PFSK-1 (cell line): ENCODE data around the gene FKBP2.

Experiments
- FOXP2 ChIP-seq: optimal IDR thresholded peaks from 2 replicates; pipeline ENCODE3; 2011; ENCODE audit warnings: borderline replicate concordance, control low read depth, inconsistent platforms; ENCODE audit not compliant: insufficient read depth; ENCODE audit errors: extremely low read length, extremely low read depth
- POLR2AphosphoS5 ChIP-seq: IDR thresholded peaks from 2 replicates; pipeline ENCODE4 v1.6.1; 2012; ENCODE audit warnings: low read depth, mild to moderate bottlenecking, control low read depth, low read length, moderate library complexity
- REST ChIP-seq, 2 experiments: IDR thresholded peaks; 2 replicates each; pipeline versions ENCODE4 v1.6.1 to v1.8.0; 2011 to 2012; ENCODE audit warnings: low read depth in 2 of 2, low read length in 2 of 2, control low read depth in 1 of 2, inconsistent platforms in 1 of 2, mild to moderate bottlenecking in 1 of 2, moderate library complexity in 1 of 2; ENCODE audit not compliant: insufficient read depth in 1 of 2
- SIN3A ChIP-seq: IDR thresholded peaks from 2 replicates; pipeline ENCODE4 v1.6.1; 2012; ENCODE audit warnings: mild to moderate bottlenecking, low read length, moderate library complexity, borderline replicate concordance; ENCODE audit not compliant: insufficient read depth
- TAF1 ChIP-seq: IDR thresholded peaks from 2 replicates; pipeline ENCODE4 v1.6.1; 2012; ENCODE audit warnings: low read length, control low read depth, borderline replicate concordance; ENCODE audit not compliant: insufficient read depth

Gene FKBP2

GRCh38 chr11:64284962-64285884 is 44.3 kb downstream of the FKBP2 start, which contains the start of gene GPR137:
GPR137 (plus strand) TSS chr11:64285848; CDS start chr11:64286525, 677 bp downstream.
- TF ChIP-seq SIN3A = no peak
- peak; percentile 31 for TF ChIP-seq FOXP2
- TF ChIP-seq POLR2AphosphoS5 = no peak
- peak; percentile 37; the same call in 1 of the 2 replicates for TF ChIP-seq TAF1

GRCh38 chr11:64285885-64286800 is 45.2 kb downstream of the FKBP2 start:
- no peak for TF ChIP-seq FOXP2
- TF ChIP-seq SIN3A = no peak

- no peak for TF ChIP-seq POLR2AphosphoS5
- no peak for TF ChIP-seq SIN3A
- TF ChIP-seq FOXP2 = no peak
Observed at GRCh38 chr11:64286801-64287159, 45.9 kb downstream of the FKBP2 start.

GRCh38 chr11:64287676-64288352 is 46.9 kb downstream of the FKBP2 start:
- no peak for TF ChIP-seq TAF1

- TF ChIP-seq TAF1 (no peak), SIN3A (no peak), FOXP2 (no peak), REST (IDR thresholded peaks at IDR 0.05; ENCODE audit: insufficient read depth in 1 of 2, low read depth in 2 of 2, low read length in 2 of 2) (no peak), POLR2AphosphoS5 (no peak)
Observed at GRCh38 chr11:64288353-64288750, 47.5 kb downstream of the FKBP2 start.

GRCh38 chr11:64289002-64289564 is 48.2 kb downstream of the FKBP2 start:
- TF ChIP-seq REST (IDR thresholded peaks at IDR 0.05; ENCODE audit: insufficient read depth in 1 of 2, low read depth in 2 of 2, low read length in 2 of 2) = no peak
- no peak for TF ChIP-seq TAF1
- no peak for TF ChIP-seq POLR2AphosphoS5
- no peak for TF ChIP-seq SIN3A
- TF ChIP-seq FOXP2 = no peak
